NCI-H345 treated with DMSO at 0.1 percent for 48 hours (cell line): ENCODE results near the gene FOXRED1.

Experiments
- DNase-seq: peaks from one replicate; lab custom pipeline; 2025; ENCODE audit not compliant: unreplicated experiment; lab: John Stamatoyannopoulos, UW

FOXRED1 gene

GRCh38 chr11:126311401-126312291 lies 42.7 kb downstream of the FOXRED1 start:
- DNase-seq, result no peak

- DNase-seq, result no peak
These were observed 44.0 kb downstream of the FOXRED1 start for GRCh38 chr11:126312961-126313360.

- DNase-seq, result no peak
These were observed 44.9 kb downstream of the FOXRED1 start for GRCh38 chr11:126313826-126314225.

GRCh38 chr11:126317432-126317755 lies 48.4 kb downstream of the FOXRED1 start:
- no peak for DNase-seq

GRCh38 chr11:126317756-126318573 lies 49.0 kb downstream of the FOXRED1 start:
- DNase-seq, result no peak

GRCh38 chr11:126318574-126319373 lies 49.8 kb downstream of the FOXRED1 start:
- DNase-seq, result no peak

- DNase-seq, result no peak
These were observed 50.4 kb downstream of the FOXRED1 start for GRCh38 chr11:126319374-126319740.

- DNase-seq, result no peak
These were observed 54.0 kb downstream of the FOXRED1 start for GRCh38 chr11:126322996-126323395.

- DNase-seq, result no peak
These were observed 58.5 kb downstream of the FOXRED1 start for GRCh38 chr11:126327281-126328000.
